Suprapubic skin (tissue), 3 donors: Measurements from ENCODE around the gene MIER1.

ENCODE experiments used
- EP300 ChIP-seq: sonication (generic); formaldehyde crosslinking; IDR thresholded peaks from one replicate; pipeline ENCODE4 v1.6.1; 2017; ENCODE audit warnings: antibody characterized with exemption
- POLR2A ChIP-seq, 2 donors: fragments of 450-650 bp; IDR thresholded peaks; one replicate each; pipeline ENCODE4 v1.6.1; 2017; ENCODE audit warnings: antibody characterized with exemption in 2 of 2, mild to moderate bottlenecking in 2 of 2, moderate library complexity in 2 of 2
- TF ChIP-seq, protein P1 (sequence below), 2 donors: fragments of 200-600 bp in 1 of 2; fragments of 450-650 bp in 1 of 2; sonication (generic) in 1 of 2; IDR thresholded peaks; one replicate each; pipeline ENCODE4 v1.5.1; 2016 to 2019; ENCODE audit warnings: antibody characterized with exemption in 2 of 2, mild to moderate bottlenecking in 1 of 2, moderate library complexity in 1 of 2

- TF ChIP-seq, protein P1, sequence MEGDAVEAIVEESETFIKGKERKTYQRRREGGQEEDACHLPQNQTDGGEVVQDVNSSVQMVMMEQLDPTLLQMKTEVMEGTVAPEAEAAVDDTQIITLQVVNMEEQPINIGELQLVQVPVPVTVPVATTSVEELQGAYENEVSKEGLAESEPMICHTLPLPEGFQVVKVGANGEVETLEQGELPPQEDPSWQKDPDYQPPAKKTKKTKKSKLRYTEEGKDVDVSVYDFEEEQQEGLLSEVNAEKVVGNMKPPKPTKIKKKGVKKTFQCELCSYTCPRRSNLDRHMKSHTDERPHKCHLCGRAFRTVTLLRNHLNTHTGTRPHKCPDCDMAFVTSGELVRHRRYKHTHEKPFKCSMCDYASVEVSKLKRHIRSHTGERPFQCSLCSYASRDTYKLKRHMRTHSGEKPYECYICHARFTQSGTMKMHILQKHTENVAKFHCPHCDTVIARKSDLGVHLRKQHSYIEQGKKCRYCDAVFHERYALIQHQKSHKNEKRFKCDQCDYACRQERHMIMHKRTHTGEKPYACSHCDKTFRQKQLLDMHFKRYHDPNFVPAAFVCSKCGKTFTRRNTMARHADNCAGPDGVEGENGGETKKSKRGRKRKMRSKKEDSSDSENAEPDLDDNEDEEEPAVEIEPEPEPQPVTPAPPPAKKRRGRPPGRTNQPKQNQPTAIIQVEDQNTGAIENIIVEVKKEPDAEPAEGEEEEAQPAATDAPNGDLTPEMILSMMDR (IDR thresholded peaks at IDR 0.05), result no peak
- no peak for TF ChIP-seq POLR2A (IDR thresholded peaks at IDR 0.05)
- TF ChIP-seq EP300, result no peak
Measured at GRCh38 chr1:67031859-67032247, 107.1 kb downstream of the MIER1 start.
